Type B pancreatic cell (in vitro differentiated cells): ENCODE measurements around the gene USP10. TPM values are rescaled to one million over a fixed set of nuclear protein-coding genes. Genes with fewer than 3 reads are reported as not detected.

Experiments used
- DNase-seq: peaks from one replicate; pipeline ENCODE4 v3.0.0; 2021; ENCODE audit warnings: mixed read lengths; ENCODE audit not compliant: unreplicated experiment; ENCODE audit errors: extremely low spot score
- H3K27ac Mint-ChIP-seq: 2 replicates; pipeline ENCODE4 v1.8.0; 2021; ENCODE audit warnings: mild to moderate bottlenecking, mixed read lengths
- H3K27me3 Mint-ChIP-seq: 2 replicates; pipeline ENCODE4 v1.8.0; 2021; ENCODE audit warnings: mixed read lengths
- H3K36me3 Mint-ChIP-seq: 2 replicates; pipeline ENCODE4 v1.8.0; 2021; ENCODE audit warnings: mixed read lengths
- H3K4me1 Mint-ChIP-seq: one replicate; pipeline ENCODE4 v1.8.0; 2021; ENCODE audit warnings: mixed read lengths; ENCODE audit not compliant: unreplicated experiment
- H3K4me3 Mint-ChIP-seq: 2 replicates; pipeline ENCODE4 v1.8.0; 2021; ENCODE audit warnings: mild to moderate bottlenecking, mixed read lengths
- H3K9me3 Mint-ChIP-seq: 2 replicates; pipeline ENCODE4 v1.8.0; 2021; ENCODE audit warnings: mixed read lengths
- CTCF ChIP-seq: fragments of 200-600 bp; sonication (generic); conservative IDR thresholded peaks from 2 replicates; pipeline ENCODE4 v1.5.0; 2021; ENCODE audit warnings: antibody characterized with exemption, mild to moderate bottlenecking
- total RNA-seq: library from RNA; stranded (reverse); gene quantifications from 2 replicates; pipeline ENCODE4 v1.2.1, GENCODE V29; 2021; ENCODE audit warnings: low replicate concordance

USP10 gene
- total RNA-seq, 1 donor from 2014 or later = 110 TPM

GRCh38 chr16:84806256-84806889 is 106.6 kb downstream of the USP10 start:
- H3K27ac Mint-ChIP-seq = no peak overlapping the region
- no peak for TF ChIP-seq CTCF

GRCh38 chr16:84806890-84807258 is 107.1 kb downstream of the USP10 start:
- Mint-ChIP-seq H3K9me3 (no peaks in the 10 kb centered on the region), H3K36me3 (no peaks in the 10 kb centered on the region), H3K4me1 (peaks cover 4% of the 10 kb centered on the region), H3K4me3 (no peak overlapping the region), H3K27me3 (peaks cover 3% of the 10 kb centered on the region), H3K27ac (no peak overlapping the region)
- no peak for TF ChIP-seq CTCF
- no peak for DNase-seq

More at GRCh38 chr16:84806256-84806889, 106.6 kb downstream of the USP10 start:
- no peak for DNase-seq
- Mint-ChIP-seq H3K36me3 (no peaks in the 10 kb centered on the region), H3K27me3 (no peaks in the 10 kb centered on the region), H3K4me3 (no peak overlapping the region), H3K9me3 (no peaks in the 10 kb centered on the region), H3K4me1 (peaks cover 4% of the 10 kb centered on the region)

DNA sequence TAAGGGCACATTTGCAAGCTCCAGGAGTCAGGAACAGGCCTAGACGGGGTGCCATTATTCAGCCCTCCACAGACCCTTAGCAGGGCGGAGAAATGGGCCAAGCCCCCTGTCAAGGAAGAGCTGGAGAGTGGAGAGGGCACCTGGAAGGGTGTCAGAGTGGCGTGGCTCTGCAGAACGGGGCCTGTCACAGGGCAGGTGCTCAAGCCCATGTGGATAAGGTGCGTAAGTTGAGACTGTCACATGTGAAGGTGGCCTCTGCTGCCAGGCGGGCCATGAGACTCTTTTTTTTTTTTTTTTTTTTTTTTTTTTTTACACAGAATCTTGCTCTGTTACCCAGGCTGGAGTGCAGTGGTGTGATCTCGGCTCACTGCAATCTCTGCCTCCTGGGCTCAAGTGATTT is 108.0 kb downstream of the USP10 start:
- Mint-ChIP-seq H3K4me3 (no peak overlapping the region), H3K4me1 (peaks cover 4% of the 10 kb centered on the region), H3K27me3 (peaks cover 4% of the 10 kb centered on the region), H3K9me3 (no peaks in the 10 kb centered on the region), H3K27ac (no peak overlapping the region), H3K36me3 (no peaks in the 10 kb centered on the region)
- DNase-seq = no peak
- TF ChIP-seq CTCF = no peak

DNA sequence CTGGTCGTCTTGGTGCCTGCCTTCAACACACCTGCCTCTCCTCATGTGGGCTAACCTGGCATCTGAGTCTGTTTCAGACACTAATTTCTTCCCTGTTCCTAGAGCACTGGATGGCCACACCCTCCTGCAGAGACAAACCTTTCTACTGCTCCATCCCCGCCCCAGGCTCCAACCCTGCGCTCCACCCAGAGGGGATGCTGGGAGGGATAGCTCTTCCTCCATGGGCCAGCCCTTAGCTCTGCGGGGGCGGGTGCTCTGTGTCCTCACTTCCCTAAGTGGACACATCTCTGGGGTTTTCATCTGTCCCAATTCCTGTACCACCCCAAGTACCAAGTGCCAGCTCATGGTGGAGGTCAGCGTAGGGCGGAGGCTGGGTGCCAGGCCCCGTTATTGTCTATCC is 109.0 kb downstream of the USP10 start:
- no peak for TF ChIP-seq CTCF
- Mint-ChIP-seq H3K4me3 (no peak overlapping the region), H3K4me1 (peaks cover 4% of the 10 kb centered on the region), H3K27me3 (peaks cover 7% of the 10 kb centered on the region), H3K27ac (no peak overlapping the region), H3K9me3 (no peaks in the 10 kb centered on the region), H3K36me3 (no peaks in the 10 kb centered on the region)
- no peak for DNase-seq

DNA sequence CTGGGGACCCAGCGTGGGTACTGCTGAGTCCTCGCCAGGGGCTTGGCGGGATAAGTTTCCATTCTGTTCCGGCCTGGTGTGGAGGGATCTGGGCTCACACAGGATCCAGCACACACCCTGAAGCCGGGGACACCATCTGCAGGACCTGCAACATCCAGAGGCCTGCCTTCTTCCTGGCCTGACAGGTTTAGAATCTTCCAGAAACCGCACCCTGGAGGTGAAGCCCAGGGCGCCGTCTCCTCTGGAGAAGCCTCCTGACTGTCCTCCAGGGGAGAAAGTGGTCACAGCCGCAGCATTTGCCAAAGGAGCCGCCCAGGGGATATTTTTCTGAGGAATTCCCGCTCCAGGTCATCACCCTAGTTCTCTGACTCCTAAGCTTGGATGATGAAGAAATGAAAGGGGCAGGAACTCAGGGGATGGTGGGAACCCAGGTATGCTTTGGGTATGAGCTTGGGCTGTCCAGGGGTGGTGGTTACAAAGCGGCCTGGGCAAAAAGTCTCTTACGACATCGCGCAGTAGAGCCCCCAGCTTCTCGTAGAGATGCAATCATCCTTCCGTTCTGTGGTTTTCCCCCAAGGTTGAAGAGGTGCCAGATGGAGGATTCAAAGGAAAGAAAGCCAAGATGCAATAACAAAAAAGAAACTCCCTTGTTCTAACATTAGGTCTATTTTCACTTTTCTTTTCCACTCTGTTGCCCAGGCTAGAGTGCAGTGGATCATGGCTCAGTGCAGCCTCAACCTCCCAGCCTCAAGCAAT is 110.9 kb downstream of the USP10 start:
- Mint-ChIP-seq H3K36me3 (no peaks in the 10 kb centered on the region), H3K4me3 (no peak overlapping the region), H3K9me3 (no peaks in the 10 kb centered on the region), H3K27ac (no peak overlapping the region), H3K4me1 (no peaks in the 10 kb centered on the region), H3K27me3 (peaks cover 10% of the 10 kb centered on the region)
- no peak for DNase-seq
- no peak for TF ChIP-seq CTCF
